ENCODE results near the gene MAN1A1. TPM values are rescaled to one million over a fixed set of nuclear protein-coding genes. Genes with fewer than 3 reads are reported as not detected.

The MAN1A1 gene
- total RNA-seq, 4 donors from 2014 or later = 210 to 247 (median 229) TPM

DNA sequence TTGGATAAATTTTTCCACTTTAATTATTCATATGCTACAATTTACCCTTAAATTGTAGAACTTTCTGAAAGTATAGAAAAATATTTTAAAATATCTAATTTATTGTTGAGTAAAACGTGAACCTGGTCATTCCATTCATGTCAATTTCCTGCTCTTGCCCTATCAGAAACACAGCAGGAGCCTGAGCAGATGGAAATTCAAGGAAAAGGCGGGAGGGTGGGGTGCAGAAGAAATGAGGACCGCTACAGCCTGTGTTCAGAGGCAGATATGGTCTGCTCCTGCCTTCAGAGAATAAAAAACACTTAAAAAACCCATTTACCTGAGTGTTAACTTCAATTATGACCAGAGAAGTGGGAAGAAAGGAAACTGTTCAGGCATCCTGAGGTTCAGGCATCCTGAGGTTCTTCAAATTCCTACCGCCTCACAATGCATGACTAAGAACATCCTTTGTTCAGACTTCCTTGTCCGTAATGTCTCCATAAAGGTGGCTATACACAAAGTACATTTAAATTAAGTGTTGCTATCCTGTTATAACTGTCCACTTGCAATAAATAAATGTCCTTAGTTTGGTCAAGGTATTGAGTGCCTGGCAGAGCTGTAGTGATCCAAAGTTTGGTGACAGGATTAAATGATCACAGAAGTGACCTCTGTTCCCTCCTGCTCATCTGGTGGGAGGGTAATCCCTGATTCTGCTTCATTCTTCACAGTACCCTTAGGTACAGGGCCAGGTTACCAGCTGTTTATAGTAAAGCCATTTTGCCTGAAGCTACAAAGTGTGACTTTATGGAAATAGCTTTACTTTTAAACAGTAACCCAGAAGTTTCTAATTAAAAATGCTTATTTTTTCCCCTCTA is 109.1 kb downstream of the MAN1A1 start:
- ATAC-seq (ENCODE audit: low FRiP score) (no peak), DNase-seq (ENCODE audit: low spot score) (no peak)
- TF ChIP-seq, protein P1, sequence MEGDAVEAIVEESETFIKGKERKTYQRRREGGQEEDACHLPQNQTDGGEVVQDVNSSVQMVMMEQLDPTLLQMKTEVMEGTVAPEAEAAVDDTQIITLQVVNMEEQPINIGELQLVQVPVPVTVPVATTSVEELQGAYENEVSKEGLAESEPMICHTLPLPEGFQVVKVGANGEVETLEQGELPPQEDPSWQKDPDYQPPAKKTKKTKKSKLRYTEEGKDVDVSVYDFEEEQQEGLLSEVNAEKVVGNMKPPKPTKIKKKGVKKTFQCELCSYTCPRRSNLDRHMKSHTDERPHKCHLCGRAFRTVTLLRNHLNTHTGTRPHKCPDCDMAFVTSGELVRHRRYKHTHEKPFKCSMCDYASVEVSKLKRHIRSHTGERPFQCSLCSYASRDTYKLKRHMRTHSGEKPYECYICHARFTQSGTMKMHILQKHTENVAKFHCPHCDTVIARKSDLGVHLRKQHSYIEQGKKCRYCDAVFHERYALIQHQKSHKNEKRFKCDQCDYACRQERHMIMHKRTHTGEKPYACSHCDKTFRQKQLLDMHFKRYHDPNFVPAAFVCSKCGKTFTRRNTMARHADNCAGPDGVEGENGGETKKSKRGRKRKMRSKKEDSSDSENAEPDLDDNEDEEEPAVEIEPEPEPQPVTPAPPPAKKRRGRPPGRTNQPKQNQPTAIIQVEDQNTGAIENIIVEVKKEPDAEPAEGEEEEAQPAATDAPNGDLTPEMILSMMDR (IDR thresholded peaks at IDR 0.05) = no peak

DNA sequence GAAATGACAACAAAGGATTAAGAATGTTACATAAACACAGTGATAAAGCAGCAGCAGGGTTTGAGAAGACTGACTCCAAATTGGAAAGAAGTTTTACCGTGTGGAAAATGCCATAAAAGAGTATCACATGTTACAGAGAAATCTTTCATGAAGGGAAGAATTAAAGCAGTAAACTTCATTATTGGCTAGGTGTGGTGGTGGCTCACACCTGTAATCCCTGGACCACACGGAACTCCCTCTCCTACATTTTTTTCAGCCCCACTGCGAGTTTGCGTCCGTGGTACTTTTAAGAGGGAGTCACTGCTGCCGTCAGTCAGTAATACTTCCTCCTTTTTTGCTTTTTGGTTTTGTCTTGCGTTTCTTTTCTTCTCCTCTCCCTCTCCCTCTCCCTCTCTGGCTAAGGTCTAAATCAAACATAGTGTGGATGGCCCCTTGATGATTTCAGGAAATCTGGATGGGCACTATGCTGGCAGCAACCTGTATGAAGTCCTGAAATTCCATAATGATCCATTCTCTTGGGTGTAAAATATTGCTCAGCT is 112.3 kb downstream of the MAN1A1 start:
- ATAC-seq (ENCODE audit: low FRiP score) = no peak
- no peak for DNase-seq (ENCODE audit: low spot score)
- TF ChIP-seq, protein P1 (IDR thresholded peaks at IDR 0.05) = no peak

DNA sequence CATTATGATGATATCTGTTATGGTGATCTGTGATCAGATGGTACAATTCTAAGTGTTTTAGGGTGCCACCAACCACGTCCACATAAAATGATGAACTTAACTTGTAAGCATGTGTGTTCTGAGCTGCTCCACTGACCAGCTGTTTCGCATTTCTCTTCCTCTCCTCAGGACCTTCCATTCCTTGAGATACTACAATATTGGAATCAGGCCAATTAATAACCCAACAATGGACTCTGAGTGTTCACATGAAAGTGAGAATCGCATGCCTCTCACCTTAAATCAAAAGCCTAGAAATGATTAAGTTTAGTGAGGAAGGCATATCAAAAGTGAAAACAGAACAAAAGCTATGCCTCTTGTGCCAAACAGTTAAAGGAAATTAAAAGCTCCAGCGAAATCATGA is 114.6 kb downstream of the MAN1A1 start:
- ATAC-seq (ENCODE audit: low FRiP score) (no peak), DNase-seq (ENCODE audit: low spot score) (no peak)
- TF ChIP-seq, protein P1 (IDR thresholded peaks at IDR 0.05) = no peak

DNA sequence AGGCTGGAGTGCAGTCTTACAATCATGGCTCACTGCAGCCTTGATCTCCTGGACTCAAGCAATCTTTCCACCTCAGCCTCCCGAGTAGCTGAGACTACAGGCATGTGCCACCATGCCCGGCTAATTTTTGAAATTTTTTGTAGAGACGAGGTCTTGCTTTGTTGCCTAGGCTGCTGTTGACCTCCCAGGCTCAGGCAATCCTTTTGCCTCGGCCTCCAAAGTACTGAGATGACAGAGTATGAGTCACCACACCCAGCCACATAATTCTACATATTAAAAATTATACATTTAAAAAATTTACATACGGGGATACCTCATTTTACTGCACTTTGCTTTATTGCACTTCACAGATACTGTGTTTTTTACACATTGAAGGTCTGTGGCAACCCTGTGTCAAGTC is 115.1 kb downstream of the MAN1A1 start:
- TF ChIP-seq, protein P1 (IDR thresholded peaks at IDR 0.05) = no peak
- DNase-seq (ENCODE audit: low spot score) (no peak), ATAC-seq (ENCODE audit: low FRiP score) (no peak)

DNA sequence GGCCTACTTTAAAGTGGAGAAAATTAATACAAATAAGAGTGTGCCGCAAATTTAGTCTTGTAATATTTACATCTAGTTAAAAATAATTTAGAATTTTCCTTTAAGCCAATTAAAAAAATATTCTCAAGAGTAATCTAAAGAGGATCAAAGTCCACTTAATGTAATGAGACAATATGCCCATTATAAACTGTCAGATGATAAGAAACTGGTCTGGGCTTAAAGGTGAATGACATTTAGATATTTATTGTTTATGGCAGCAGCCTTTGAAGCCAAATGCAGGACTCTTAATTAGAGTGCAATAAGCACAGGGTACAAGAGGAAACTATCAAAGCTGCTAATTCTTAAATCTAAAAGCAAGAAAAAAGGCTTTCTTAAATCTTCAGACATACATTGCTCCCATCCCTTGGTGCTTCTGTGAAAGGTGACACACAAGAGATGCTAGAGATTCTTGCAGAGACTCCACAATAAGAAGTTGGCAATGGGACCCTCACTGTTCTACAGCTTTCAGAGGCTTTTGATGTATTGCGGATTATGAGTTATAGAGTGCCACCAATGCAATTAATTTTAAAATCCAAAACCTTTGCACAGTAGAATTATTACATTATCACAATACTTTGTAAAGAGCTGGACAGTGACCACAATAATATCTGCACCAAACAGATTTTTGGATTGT is 116.1 kb downstream of the MAN1A1 start:
- ATAC-seq (ENCODE audit: low FRiP score) (no peak), DNase-seq (ENCODE audit: low spot score) (no peak)
- TF ChIP-seq, protein P1 (IDR thresholded peaks at IDR 0.05) = no peak

DNA sequence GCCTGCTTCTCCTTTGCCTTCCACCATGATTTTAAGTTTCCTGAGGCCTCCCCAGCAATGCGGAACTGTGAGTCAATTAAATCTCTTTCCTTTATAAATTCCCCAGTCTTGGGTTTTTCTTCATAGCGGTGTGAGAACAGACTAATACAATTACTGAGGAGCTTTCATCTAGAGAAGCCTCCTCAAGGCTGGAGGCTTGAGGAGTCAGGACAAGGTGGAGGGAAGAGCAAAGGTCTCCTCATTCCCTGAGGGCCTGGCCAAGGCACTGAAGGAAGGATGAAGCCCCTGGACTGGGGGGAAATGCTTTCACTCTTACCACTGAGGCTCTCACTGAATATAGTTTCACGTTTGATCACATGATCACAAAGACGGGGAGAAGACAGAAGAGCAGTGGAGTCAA is 118.2 kb downstream of the MAN1A1 start:
- ATAC-seq (ENCODE audit: low FRiP score) = no peak
- no peak for DNase-seq (ENCODE audit: low spot score)
- TF ChIP-seq, protein P1 (IDR thresholded peaks at IDR 0.05) = no peak

Data from omental fat pad (tissue), 4 donors.